ENCODE data around the gene SLX4.

SLX4 gene

DNA sequence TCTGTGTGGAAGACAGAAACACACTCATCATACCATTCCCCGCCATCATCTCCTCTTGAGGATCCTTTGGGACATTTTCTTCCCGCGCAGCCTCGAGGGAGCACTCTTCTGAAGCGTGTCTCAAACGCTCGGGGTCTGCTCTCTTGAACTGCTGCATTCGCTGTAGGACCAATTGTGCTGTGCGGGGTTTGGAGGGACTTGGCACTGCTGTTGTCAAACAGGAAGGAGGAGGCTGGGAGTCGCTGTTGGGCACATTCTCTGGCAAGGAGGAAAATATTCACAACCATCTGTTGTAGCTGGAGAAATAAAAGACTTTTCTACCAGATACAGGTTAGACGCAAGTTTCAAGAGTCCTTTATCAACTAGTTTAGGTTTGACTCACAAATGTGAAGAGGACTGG is 5.0 kb downstream of the SLX4 start:
- no peak for DNase-seq (ENCODE audit: extremely low read depth, low read depth)
- TF ChIP-seq, protein P1, sequence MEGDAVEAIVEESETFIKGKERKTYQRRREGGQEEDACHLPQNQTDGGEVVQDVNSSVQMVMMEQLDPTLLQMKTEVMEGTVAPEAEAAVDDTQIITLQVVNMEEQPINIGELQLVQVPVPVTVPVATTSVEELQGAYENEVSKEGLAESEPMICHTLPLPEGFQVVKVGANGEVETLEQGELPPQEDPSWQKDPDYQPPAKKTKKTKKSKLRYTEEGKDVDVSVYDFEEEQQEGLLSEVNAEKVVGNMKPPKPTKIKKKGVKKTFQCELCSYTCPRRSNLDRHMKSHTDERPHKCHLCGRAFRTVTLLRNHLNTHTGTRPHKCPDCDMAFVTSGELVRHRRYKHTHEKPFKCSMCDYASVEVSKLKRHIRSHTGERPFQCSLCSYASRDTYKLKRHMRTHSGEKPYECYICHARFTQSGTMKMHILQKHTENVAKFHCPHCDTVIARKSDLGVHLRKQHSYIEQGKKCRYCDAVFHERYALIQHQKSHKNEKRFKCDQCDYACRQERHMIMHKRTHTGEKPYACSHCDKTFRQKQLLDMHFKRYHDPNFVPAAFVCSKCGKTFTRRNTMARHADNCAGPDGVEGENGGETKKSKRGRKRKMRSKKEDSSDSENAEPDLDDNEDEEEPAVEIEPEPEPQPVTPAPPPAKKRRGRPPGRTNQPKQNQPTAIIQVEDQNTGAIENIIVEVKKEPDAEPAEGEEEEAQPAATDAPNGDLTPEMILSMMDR (IDR thresholded peaks at IDR 0.05; ENCODE audit: low read depth, low read length), result no peak

DNA sequence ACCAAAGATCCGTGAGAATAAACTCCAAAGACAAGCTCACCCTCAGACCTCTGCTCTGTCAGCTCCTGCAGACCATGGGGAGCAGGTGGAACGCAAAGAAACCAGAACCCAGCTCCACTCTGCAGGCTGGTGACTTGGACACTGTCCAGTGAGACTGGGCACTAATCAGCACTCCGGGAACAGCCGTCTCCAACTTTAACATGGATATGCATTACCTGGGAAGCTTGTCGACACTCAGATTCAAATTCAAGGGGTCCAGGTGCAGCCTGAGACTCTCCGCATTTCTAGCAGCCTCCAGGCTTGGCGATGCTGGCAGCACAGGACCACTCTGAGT is 9.1 kb downstream of the SLX4 start:
- no peak for DNase-seq (ENCODE audit: extremely low read depth, low read depth)
- TF ChIP-seq, protein P1 (IDR thresholded peaks at IDR 0.05; ENCODE audit: low read depth, low read length), result no peak

DNA sequence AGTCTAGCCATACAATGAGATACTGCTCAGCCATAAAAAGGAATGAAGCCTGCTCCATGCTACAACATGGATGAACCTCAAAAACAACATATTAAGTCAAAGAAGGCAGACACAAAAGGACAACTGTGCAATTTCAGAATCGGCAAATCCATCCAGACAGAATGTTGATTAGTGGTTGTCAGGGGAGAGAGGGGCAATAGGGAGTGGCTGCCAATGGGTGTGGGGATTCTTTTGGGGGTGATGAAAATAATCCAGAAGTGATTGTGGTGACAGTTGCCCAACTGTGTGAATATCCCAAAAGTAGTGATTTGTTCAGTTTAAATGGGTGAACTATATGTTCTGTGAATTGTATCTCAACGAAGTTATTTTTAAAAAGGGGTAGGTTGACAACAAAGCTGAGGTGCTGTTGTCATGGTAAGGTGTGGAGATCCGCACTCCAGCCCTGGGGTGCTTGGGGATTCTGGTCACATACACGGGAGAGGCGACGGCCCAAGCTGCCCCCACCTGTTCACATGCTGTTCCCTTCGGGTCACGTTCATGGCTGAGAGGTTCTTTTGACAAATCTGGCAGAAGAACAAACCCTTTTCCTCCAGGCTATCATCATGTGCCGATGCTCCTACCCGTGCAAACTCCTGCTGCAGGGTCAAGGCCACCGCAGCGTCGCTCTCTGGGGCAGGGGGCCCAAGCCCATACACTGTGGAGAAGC is 9.6 kb downstream of the SLX4 start:
- TF ChIP-seq, protein P1 (IDR thresholded peaks at IDR 0.05; ENCODE audit: low read depth, low read length), result no peak
- no peak for DNase-seq (ENCODE audit: extremely low read depth, low read depth)

DNA sequence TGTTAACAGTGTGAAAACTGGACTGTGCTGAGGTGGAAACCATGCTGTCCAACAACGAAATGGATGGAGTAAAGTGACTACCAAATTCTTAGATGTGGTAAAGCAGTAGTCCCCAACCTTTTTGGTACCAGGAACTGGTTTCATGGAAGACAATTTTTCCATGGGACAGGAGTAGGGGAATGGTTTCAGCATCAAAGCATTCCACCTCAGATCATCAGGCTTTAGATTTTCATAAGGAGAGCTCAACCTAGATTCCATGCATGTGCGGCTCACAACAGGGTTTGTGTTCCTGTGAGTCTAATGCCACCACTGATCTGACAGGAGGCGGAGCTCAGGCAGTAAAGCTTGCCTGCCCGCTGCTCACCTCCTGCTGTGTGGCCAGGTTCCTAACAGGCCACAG is 11.5 kb downstream of the SLX4 start:
- DNase-seq (ENCODE audit: extremely low read depth, low read depth), result no peak
- TF ChIP-seq, protein P1 (IDR thresholded peaks at IDR 0.05; ENCODE audit: low read depth, low read length), result no peak

DNA sequence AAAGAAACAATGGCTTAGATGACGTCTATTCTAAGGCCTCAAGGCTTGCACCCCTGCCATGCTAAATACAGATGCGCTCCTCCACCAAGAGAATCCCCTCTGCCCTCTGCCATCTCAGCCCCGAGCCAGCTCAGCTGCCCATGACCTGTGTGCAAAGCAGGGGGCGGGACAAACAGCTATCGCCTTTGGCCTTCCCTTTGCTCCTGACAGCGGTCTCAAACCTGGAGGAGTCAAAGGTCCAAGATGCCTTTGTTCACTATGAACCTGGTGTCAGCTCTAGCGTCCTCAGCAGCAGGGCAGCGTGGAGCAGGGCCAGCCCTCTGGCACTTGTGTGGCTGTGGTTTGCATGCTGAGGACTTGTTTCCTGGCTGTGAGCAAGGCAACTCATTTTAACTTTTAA is 12.3 kb downstream of the SLX4 start:
- DNase-seq (ENCODE audit: extremely low read depth, low read depth), result no peak
- TF ChIP-seq, protein P1 (IDR thresholded peaks at IDR 0.05; ENCODE audit: low read depth, low read length), result no peak

DNA sequence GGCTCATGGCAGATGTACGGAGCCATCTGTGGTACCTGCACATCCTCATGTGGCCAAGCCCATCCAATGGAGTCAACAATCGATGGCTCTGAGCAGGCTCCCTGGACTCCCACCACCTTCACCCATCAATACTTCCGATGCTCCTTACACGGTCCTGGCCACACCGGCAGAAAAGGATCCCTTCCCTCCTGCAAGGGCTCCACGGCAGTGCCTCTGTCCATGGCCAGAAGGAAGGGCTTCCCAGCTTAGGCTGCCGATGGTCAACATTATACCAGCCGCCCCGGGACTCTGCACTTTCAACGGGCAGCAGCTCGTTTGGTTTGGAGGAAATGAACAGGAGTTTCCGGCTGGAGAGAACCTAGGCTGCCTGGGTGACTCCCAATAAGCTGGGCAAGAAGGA is 13.2 kb downstream of the SLX4 start:
- TF ChIP-seq, protein P1 (IDR thresholded peaks at IDR 0.05; ENCODE audit: low read depth, low read length), result no peak
- no peak for DNase-seq (ENCODE audit: extremely low read depth, low read depth)

DNA sequence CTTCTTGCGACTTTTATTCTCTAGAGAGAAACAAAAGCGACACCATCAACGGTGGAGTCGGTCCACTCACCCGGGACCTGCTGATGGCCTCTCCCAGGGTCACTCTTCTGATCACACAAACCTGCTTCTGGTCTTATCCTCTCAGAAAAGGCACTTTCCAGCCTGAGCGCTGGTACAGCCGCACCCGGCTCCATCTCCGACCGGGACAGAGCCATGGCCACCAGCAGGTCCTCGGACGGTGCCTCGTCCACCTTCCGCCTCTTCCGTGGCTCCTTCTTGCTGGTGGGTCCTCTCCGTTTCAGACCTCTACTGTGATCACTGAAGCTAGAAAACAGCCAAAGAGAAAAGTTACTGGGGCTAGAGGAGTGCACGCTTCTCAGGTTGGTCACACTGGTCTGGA is 13.7 kb downstream of the SLX4 start:
- TF ChIP-seq, protein P1 (IDR thresholded peaks at IDR 0.05; ENCODE audit: low read depth, low read length), result no peak

More for the DNA sequence above, 13.7 kb downstream of the SLX4 start:
- no peak for DNase-seq (ENCODE audit: extremely low read depth, low read depth)

Data from AG09319 (cell line).